Ramos (cell line): ENCODE data around the gene MCM3AP.

ENCODE experiments used
- in situ Hi-C: fragments of 300-500 bp; cut with MboI; formaldehyde crosslinking; loops from one replicate; pipeline ENCODE4 v1.14.3; 2022; ENCODE audit warnings: low sequenced_read_pairs; ENCODE audit not compliant: unreplicated experiment

Gene MCM3AP

DNA sequence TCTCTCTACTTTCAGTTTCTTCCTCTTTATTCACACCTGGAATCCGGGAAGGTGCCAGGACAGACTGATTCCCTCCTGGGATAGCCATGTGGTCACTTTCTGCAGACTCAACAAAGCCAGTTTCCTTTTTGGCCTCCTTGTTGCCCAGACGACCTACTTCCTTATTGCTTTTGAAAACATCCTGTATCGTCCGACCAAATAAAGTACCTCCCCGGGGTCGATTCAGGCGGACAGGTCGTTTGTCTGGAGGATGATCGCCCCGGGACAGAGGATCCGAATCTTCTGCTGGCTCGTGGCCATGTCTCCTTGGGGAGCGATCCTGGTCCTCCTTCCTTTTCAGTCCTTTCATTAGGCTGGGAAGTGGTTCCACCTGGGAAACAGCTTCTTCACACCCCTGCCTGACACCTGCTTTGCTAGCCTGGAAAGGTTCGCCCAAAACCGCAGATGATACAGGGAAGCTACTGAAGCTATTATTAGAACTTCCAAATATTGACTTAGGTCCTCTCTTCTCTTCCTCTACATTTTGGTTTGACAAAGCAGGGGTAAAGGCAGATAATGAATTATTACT, 1.2 kb downstream of the MCM3AP start:
- in situ Hi-C loops = no loop called here

DNA sequence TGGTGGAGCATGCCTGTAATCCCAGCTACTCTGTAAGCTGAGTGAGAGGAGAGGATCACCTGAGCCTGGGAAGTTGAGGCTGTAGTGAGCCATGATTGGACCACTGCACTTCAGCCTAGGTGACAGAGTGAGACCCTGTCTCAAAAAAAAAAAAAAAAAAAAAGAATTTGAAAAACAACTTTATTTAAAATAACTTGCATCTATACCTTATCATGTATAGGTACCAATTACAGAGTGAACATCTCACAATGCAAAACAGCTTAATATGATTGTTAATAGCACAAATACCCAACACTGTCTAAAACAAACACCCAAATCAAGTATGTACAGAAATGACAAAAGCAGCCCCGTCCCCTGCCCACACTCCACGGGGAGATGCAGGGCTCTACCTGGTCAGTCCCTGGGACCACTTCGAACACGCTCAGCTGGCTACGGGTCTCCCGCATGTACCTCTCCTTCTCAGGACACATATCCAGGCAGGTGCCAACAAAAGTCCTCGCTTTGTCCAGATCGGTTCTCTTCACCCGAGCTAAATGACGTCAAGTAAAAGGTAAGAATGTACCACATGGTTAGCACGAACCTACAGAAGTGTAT, 10.5 kb downstream of the MCM3AP start:
- in situ Hi-C loops = no loop called here

DNA sequence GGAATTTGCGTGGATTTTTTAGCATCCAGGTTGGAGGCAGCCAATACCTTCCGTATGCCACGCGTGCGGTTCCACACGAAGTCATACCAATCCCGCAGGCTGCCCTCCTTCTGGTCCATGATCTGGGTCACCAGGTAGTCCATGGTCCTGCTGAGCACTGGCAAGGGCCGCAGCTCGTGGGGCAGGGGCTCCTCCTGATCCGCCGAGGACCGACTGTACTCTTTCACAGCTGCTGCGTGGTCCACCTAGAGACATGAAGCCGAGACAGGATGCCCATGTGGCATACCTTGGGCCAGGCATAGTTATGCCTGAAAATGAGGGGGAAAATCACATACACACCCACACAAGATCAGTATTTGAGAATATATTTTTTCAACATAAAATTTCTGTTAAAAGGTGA, 12.1 kb downstream of the MCM3AP start:
- in situ Hi-C loops = no loop called here

DNA sequence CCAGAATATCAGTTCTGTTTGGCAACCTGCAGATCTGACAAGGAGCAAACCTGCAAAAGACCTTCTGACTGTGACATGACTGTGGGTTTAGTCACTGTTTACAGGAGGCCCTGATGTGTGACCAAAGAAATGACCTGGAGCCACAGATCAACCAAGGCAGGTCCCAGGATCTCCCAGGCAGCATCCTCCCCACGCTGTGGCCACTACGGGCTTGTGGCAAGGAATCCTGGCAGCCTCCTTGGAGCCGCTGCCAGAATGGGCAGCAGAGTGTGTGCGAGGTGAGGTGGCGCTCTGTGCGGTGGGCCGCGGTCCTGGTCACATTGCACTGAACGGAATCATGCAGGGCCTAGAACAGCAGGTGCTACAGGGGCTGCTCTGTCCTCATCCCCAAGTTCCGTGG, 15.9 kb downstream of the MCM3AP start:
- in situ Hi-C loops = no loop called here

DNA sequence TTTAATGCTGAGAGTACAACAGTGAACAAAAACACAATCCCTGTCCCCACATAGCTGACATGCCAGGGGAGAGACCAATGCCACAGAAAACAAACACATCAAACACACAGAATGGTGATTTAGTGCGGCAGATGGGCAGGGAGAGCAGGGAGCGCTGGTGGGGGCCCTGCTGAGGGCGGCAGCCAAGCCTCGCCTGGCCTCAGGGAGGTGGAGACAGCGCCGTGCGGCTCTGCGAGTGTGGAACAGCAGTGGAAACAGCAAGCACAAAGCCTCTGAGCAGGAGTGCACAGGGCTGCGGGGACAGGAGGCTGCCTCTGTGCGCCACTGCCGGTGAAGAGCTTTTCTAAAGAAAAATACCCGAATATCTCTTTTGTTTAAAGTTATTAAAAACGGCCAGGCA, 17.0 kb downstream of the MCM3AP start:
- in situ Hi-C loops = no loop called here

DNA sequence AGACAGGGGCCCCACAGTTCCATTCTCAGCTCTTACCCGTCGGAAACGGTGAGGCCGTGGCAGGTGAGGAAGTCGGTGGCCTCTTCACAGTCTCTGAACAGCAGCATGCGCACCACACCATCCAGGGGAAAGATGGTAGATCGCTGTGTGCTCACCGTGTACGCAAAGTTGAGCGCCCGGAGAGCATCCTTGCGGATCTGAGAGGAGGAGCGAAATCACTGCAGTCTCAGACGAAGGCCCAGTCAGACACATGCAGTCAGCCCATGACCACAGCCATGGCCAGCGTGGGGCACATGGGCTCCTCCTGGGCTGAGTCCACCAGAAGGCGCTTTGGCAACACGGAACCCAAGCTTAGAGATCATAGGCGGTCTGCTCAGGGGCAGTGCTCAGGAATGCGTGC, 18.5 kb downstream of the MCM3AP start:
- in situ Hi-C loops = no loop called here

DNA sequence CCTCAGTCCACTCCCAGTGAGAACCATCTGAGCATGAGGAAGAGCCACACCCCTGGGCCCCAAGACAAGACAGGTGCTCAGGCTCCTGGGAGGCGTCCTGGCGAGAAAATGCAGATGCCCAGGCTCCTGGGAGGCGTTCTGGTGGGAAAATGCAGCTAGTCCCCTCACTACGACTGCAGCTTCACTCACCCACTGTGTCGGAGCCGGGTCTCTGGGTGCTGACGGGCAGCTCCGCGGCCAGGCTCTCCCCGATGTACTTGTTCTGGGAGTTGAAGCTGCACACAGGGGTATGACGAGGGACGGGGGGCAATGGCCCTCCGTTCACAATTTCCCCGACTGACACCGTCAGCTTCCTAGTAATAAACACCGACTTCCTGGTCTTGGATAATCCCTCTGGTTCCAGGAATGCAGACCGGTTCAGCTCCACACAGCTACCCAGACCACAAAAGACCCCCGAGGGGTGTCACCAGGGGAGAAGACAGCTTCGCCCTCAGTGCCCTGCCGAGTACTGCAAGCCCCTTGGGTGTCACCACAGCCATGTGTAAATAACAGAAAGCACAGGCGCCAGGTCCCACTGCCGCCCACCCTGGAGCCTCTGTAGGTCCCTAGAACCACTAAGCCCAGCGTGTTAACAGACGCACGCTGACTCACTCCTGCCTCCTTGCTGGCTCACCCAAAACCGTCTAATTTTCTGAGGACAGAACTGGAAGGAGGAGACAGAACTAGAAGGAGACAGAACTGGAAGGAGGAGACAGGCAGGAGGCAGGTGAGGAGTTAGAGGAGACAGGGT, 19.5 kb downstream of the MCM3AP start:
- in situ Hi-C loops = no loop called here

DNA sequence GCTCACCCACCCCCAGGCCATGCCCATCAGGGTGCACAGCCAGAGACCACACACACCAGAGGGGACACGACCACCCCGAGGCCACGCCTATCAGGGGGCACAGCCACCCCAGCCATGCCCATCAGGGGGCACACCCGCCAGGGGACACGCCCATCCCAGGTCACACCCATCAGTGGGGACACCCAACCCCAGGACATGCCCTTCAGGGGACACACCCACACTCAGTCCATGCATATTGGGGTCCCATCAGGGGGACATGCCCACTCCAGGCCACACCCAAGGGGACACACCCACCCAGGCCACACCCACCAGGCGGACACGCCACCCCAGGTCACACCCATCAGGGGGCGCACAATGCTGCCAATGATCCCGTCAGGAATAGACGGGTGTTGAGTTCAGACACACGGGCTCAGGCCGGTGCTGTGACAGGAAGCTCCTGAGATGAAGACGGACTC, 20.7 kb downstream of the MCM3AP start:
- in situ Hi-C loops = no loop called here

DNA sequence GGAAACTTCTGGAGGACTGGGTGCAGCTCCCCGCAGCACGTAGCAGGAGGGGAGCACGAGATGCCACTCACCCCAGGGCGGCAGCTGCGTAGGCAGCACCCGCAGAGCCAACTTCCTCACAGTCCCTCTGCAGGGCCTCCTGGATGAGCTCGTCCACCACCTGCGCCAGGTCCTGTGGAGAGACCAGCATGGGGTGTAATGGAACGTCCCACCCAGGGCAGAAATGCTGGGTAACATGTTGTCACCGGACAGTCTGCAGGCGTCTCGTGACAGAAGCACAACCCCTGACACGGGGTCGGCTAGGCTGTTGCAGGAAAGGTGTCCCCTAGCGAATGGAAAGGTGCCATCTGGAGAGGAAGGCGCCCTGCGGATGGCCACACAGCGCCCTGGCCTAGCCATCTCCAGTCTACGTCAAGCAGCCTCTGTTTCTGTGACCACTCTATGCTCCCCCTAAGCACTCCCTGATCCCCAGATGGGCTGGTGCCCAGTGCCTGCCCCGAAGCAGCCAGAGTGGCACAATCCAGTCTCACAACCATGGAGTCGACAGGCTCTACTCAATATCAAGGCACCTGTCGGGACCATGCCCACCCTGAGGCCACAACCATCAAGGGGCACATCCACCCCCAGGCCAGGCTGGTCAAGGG, 21.2 kb downstream of the MCM3AP start:
- in situ Hi-C loops = no loop called here

DNA sequence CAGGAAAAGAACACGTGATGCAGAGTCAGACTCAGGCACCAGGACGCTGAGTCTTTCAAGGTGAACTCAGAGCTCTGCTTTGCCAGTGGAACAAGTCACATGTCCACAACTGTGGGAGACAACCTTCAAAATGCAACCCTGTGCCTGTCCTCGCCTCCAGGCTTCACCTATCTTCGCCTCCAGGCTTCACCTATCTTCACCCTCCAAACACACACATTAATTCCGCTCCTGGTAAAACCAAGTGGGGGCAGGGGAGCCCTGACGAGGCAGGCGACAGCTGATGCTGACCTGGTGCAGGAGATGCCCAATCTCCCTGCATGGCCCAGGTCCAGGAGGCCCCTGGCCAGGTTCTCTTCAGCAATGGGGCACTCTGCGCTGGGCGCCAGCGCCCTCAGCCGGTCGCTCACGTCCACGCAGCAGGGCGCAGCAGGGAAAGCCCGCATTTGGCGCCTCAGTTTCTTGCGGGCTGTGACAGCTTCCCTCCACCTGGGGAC, 28.9 kb downstream of the MCM3AP start:
- in situ Hi-C loops = no loop called here

DNA sequence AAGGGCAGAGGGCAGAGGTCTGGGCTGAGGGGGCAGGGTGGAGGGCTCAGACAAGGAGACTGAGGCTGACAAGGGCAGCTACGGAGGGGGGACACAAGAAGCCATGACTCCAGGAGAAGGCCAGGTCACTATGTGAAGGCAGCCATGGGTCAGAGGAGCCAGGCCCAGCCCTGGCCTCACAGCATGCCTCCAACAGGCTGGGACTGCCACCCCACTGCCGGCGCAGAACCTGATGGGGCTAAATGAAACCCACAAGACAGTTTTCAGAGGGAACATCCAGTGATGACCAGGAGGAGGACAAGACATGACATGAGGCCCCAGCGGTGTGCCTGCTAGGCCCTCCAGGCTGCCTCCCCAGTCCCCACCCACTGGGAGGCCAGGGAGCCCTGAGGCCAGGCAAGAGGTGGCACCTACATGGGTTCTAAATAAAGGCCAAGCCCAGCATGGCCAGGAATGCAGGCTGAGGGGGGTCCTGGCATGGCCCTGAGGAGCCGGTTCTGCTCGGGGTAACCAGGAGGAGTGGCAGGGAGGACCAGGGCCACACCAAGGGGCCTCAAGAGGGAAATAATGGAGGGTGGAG, 29.6 kb downstream of the MCM3AP start:
- in situ Hi-C loops = no loop called here

DNA sequence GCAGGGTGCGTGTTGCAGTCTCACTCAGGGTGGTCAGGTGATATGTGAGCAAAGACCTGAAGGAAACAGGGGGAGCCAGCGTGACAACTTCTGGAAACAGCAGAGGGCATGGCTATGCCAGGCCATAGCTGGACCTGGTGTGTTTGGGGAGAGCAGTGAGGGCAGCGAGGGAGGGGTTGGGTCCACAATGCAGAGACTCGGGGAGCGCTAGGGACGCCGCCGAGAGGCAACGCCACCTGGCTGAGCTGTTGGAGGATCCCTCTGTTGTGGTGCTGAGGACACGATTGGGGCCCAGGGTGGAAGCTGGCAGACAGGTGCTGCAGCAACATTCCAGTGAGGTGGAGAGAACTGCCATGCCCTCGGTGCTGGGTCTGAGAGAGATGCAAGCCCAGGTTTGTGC, 30.2 kb downstream of the MCM3AP start:
- in situ Hi-C loops = no loop called here

DNA sequence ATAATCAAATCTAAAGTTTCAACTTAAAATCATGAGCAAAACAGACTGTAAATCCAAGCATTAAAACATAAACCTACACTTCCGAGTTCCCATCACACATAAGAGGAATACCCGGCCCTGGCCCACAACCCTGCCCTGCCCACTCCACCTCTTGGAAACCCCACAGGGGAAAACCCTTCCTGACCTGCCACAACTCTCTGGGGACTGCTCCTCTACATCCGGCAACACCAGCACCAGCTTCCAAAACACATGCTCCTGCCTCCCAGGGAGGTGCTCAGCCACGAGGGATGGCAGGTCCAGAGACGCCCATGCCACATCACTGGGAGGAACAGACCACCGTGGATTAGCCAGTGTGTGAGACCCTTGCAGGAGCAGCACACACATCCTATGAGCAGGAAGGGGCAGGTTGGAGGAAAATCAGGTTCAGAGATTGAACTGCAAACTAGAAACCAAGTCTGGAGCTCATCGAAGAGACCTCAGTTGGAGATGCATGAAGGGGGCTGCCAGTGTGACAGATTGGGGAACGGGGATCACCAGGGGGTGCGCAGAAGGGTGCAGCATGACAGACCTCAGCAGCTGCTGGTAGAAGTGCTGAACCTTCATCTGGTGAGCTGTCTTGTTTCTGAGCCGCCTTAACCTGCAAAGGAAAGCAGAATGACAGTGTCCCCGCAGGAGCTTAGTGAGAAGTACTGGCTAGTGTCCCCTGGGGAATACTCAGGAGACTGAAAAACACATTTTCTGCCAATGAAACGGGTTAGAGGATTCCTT, 31.0 kb downstream of the MCM3AP start:
- in situ Hi-C loops = no loop called here

DNA sequence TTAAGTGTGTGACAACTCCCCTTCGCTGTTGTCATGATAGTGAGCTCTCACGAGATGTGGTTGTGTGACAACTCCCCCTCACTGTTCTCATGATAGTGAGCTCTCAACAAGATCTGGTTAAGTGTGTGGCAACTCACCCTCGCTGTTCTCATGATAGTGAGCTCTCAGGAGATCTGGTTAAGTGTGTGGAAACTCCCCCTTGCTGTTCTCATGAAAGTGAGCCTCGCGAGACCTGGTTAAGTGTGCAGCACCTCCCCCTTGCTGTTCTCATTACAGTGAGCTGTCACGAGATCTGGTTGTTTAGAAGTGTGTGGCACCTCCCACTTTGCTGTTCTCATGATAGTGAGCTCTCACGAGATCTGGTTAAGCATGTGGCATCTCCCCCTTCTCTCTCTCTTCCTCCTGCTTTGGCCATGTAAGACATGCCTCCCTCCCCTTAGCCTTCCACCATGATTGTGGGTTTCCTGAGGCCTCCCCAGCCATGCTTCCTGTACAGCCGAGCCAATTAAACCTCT, 31.7 kb downstream of the MCM3AP start:
- in situ Hi-C loops = no loop called here

DNA sequence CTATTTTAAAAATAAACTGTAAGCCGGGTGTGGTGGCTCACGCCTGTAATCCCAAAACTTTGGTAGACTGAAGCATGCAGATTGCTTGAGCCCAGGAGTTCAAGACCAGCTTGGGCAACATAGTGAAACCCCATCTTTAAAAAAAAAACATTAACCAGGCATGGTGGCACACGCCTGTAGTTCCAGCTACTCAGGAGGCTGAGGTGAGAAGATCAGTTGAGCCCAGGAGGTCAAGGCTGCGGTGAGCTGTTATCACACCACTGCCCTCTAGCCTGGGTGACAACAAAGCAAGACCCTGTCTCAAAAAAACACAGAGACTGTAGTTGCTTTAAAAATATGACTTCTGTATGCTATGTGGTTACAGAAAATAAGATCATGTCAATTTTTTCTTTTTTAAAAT, 32.6 kb downstream of the MCM3AP start:
- in situ Hi-C loops = no loop called here

DNA sequence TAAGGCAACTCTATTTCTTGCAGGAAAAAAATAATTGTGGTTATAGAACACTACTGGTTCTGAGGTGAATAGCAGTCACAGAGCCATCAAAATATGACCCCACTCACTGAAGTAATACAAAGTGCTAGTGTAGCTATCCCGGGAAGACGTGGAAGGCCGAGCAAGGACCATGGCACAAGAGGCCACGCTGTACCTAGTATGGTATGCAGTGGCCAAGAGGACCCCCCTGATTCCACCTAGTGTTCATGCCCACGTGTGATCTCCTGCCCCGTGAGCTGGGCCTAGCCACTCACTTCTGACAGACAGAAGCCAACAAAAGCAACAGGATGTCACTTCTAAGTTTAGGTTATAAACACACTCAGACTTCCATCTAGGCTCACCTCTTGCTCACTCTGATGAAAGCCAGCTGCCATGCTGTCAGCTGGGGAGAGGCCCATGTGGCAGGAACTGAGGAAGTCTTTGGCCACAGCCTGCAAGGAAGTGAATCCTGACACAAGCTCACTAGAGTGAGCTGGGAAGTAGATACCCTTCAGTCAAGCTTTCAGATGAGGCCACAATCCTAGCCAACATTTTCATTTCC, 35.2 kb downstream of the MCM3AP start:
- in situ Hi-C loops = no loop called here

DNA sequence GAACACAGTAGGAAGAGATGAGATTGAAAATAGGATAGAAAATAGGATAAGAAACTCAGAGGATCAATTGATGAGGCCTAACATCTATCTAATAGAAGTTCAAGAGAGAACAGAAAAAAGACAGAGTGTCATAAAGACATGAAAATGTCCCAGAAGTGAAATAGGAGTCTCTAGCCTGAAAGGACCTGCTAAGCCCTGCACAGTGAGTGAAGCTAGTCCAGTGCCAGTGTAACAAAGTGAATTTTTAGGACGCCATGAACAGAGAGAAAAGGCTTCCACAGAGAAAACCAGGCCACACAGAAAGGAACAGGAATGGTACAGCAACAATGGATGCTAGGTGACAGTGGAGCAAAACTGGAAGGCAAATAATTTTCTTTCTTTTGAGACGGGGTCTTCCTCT, 36.6 kb downstream of the MCM3AP start:
- in situ Hi-C loops = no loop called here

DNA sequence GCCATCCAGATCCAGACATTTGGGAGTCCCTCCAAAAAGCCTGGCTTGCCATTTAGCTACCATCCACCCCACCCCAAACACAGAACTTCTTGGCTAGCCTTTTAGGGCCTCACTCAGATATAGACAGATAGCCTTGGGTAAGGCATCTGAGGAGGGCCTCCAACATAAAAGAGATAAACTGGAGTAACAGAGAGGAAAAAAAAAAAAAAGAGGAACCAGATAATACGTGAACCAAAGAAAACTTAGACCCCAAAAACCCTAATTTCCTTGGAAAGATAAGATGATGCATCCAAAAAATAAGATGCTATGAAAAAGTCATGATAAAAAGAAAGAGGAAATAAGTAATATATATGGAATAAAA, 37.0 kb downstream of the MCM3AP start:
- in situ Hi-C loops = no loop called here

DNA sequence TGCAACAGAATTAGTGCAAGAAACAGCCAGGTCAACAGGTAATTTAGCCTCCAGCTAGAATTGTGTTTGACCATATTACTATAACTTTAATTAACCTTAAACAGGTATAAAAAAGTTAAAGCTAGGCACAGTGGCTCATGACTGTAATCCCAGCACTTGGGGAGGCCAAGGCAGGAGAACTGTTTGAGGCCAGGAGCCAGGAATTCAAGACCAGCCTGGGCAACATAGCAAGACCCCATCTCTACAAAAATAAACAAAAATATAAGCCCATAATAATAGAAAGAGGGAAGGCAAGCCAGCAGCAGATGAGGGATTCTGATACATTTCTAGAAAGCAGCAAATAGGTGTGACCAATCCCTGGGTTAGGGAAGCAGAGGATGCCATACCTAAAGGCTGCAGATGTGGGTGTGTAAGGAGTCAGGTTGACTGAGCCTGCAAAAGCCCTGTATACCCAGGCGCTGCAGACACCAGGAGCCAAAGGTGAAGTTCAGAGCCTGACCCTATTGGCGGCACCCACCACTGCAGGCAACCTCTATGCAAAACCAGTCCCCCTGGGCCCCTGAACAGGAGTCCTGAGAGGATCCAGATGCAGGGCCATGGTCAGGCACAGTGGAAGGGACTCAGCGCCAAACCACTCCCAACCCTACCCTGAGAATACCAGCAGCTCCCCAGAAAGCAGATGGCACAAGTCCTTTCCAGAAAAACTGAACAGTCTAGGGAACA, 37.6 kb downstream of the MCM3AP start:
- in situ Hi-C loops = no loop called here
